Activated CD4-positive, alpha-beta T cell treated with anti-CD3 and anti-CD28 coated beads, Interleukin-2, Interleukin-6, amounts not matched to agents 100 ng/mL and 50 ng/mL, durations not matched to agents 16 hours and 8 hours (primary cell): ENCODE results near the gene ADAMTS16.

Experiments used
- DNase-seq: peaks from one replicate; pipeline ENCODE4 v3.0.0-alpha.2; 2020

The ADAMTS16 gene

GRCh38 chr5:5352675-5353074 is 212.5 kb downstream of the ADAMTS16 start:
- no peak for DNase-seq

- DNase-seq: no peak
Measured at GRCh38 chr5:5353681-5354080, 213.6 kb downstream of the ADAMTS16 start.

- no peak for DNase-seq
Measured at GRCh38 chr5:5356765-5357164, 216.6 kb downstream of the ADAMTS16 start.

- DNase-seq: no peak
Measured at GRCh38 chr5:5359618-5360017, 219.5 kb downstream of the ADAMTS16 start.

GRCh38 chr5:5360363-5360940 is 220.3 kb downstream of the ADAMTS16 start:
- DNase-seq: no peak

GRCh38 chr5:5360941-5361520 is 220.9 kb downstream of the ADAMTS16 start:
- DNase-seq: no peak

GRCh38 chr5:5363045-5363444 is 222.9 kb downstream of the ADAMTS16 start:
- DNase-seq: no peak

GRCh38 chr5:5364932-5365331 is 224.8 kb downstream of the ADAMTS16 start:
- no peak for DNase-seq

- no peak for DNase-seq
Measured at GRCh38 chr5:5367739-5368138, 227.6 kb downstream of the ADAMTS16 start.

- no peak for DNase-seq
Measured at GRCh38 chr5:5369051-5369605, 229.0 kb downstream of the ADAMTS16 start.
